GM21825 (cell line): ENCODE measurements around the gene OR6C68.
"Not testable (repeated sequence)": the region's sequence is repeated elsewhere in the genome, so short reads cannot be mapped to it uniquely, and the experiment has no call there.

Experiments used
- ATAC-seq: cut with Tn5 transposase; IDR thresholded peaks from one replicate; pipeline ENCODE4 v1.9.1; 2021; ENCODE audit warnings: mild to moderate bottlenecking, moderate library complexity; ENCODE audit not compliant: unreplicated experiment

Gene OR6C68

DNA sequence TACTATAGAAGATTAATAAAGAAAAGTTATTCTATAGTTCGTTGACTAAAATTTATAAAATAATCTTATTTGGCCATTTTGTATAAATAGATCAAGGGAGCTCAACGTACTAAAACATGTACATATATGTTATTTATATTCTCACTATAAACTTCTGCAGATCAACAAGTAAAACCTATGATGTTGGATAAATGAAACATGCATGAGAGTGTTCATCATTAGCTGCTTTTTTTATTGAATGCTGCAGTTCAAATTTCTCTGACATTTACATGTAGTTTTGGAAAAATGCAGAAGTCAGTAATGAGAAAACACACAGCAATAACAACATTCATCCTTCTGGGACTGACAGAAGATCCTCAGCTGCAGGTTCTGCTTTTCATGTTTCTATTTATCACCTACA, at the start of gene OR6C68:
OR6C68 (plus strand) TSS at position 301 of the 400 bp plus-strand sequence; CDS start at position 301, 0 bp downstream.
- no peak for ATAC-seq

DNA sequence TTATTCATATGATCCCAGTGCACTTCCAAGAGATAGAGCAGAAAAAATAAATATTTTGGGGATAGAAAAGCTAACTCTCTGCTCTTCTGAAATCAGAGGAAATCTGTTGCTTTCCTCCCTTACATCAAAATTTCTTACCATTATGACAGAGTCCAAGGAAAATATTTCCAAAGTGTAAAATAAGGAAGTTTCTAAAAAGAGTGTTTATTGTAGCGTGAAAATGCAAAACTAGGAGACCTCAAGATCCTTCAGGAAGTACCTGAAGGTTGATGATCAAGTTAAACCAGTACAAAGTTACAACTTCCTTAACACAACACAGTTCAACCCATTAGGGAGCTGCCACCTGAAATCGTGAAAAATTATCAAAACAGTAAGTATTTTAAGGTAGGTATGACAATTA, 48.4 kb upstream of the OR6C68 start, which contains the start of gene OR6C2:
OR6C2 (plus strand) TSS at position 301 of the 400 bp plus-strand sequence. CDS start 8,138 bp downstream, outside the sequence.
- no peak for ATAC-seq

- no peak for ATAC-seq
Observed at GRCh38 chr12:55445357-55445756, 46.8 kb upstream of the OR6C68 start.

DNA sequence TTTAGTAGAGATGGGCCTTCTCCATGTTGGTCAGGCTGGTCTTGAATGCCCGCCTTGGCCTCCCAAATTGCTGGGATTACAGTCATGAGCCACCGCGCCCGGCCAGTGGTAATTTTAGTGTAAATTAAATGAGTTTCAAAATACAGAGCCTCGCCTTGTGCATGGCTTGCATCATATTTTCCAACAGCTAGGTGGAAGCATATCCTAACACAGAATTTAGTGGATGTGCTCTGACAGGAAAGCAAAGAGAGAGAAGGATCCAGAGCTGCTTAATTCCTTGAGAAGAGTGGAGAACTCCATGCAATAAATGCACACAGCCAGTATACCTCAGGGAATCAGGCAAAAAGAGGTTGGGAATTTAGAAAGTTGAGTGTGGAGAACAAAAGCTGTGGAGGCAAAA, 45.9 kb upstream of the OR6C68 start:
- ATAC-seq = no peak

DNA sequence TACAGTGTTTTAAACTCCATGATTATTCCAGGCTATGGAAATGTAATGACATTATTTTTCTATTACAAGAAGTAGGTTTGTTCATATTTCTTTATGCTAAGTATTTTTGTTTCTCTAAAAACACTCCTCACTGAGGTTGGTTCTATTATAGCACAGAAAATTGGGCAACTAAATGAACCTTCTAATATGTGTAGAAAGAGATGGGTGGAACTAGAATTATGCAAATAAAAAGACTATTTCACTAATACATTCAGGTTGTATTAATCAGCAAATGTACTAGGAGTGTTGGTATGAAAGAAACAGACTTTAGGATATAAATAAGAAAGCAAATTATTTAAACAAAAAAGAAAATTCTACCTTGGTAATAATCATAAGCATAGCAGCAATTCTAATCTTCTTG, 43.4 kb upstream of the OR6C68 start:
- ATAC-seq = no peak

- not testable (repeated sequence) for ATAC-seq
Observed at GRCh38 chr12:55464926-55465325, 27.3 kb upstream of the OR6C68 start.

DNA sequence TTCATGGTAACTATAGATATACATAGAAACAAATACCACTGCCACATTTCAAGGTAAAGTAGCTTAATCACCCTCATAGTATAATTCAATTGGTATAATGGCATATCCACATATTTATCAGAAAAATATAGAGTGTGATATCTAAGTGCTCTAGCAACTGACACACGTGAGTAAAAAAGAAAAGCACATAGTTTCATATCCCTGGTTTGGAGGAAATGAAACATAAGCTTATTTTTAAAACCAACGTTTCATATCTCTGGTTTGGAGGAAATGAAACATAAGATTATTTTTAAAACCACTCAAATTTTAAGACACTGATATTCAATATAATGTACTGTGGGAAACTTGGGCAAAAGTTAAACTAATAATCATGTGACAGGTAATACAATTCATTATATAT, 24.3 kb upstream of the OR6C68 start:
- peak; percentile 67 for ATAC-seq

GRCh38 chr12:55469291-55469690, 22.9 kb upstream of the OR6C68 start:
- ATAC-seq = no peak

DNA sequence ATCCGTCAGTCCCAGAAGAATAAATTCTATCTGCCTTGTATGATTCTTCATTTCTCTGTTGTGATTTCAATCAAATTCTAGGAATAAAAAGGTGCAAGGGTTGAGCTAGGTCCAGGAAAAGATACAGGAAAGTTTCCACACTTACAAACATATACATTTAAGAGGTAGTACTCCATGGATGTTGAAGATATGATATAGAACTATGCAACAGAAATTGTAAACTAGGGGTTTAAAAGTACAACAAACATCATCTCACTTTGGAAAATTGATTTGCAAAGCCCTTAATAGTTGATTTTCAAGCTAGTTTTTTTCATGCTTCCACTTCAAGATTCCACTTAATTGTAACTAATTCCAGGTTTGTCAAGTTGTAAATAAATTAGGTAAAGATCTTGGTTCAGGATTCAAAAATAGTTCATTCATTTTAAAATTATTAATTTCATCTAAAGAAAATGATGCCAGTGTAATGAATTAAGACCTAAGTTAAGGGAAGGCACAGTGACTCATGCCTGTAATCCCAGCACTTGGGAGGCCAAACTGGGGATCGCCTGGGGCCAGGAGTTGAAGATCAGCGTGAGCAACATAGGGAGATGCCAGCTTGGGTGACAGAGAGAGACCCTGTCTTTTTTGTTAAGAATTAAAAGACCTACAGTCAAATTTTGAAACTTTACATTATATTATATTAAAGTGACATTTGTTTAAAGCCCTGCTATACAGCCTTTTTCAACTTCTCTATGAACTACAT, 21.9 kb upstream of the OR6C68 start, which contains the start of gene OR6C70:
OR6C70 (minus strand) TSS at position 51 of the 742 bp plus-strand sequence; CDS start at position 51, 0 bp downstream.
- no peak for ATAC-seq

GRCh38 chr12:55472264-55472663, 19.9 kb upstream of the OR6C68 start:
- ATAC-seq = no peak

DNA sequence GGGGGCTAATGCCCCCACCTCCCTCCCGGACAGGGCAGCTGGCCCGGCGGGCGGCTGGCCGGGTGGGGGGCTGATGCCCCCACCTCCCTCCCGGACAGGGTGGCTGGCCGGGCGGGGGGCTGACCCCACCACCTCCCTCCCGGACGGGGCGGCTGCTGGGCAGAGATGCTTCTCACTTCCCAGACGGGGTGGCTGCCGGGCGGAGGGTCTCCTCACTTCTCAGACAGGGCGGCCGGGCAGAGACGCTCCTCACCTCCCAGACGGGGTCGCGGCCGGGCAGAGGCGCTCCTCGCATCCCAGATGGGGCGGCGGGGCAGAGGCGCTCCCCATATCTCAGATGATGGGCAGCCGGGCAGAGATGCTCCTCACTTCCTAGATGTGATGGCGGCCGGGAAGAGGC, 13.0 kb upstream of the OR6C68 start:
- ATAC-seq = not testable (repeated sequence)

DNA sequence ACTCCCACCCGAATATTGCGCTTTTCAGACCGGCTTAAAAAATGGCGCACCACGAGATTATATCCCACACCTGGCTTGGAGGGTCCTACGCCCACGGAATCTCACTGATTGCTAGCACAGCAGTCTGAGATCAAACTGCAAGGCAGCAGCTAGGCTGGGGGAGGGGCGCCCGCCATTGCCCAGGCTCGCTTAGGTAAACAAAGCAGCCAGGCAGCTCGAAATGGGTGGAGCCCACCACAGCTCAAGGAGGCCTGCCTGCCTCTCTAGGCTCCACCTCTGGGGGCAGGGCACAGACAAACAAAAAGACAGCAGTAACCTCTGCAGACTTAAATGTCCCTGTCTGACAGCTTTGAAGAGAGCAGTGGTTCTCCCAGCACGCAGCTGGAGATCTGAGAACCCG, 7.9 kb upstream of the OR6C68 start:
- ATAC-seq = not testable (repeated sequence)

DNA sequence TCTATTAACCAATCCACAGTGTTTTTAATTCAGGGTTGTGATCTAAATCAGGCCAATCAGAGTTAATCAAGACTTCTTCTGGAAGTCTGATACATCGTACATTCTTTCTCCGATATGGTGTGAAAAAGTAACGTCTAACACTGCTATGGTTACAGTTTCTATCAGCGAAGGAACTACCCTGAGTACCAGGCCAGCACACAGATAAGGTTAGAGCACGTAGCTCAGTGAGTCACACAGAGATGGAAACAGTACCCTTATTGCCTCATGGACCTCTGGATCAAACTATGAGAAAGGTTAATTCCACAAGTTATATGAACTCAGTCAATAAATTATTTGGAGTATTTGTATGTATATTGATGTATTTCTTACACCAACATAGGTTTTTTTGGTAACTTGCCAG, 3.3 kb downstream of the OR6C68 start:
- no peak for ATAC-seq

- no peak for ATAC-seq
Observed at GRCh38 chr12:55499231-55499630, 7.1 kb downstream of the OR6C68 start.

DNA sequence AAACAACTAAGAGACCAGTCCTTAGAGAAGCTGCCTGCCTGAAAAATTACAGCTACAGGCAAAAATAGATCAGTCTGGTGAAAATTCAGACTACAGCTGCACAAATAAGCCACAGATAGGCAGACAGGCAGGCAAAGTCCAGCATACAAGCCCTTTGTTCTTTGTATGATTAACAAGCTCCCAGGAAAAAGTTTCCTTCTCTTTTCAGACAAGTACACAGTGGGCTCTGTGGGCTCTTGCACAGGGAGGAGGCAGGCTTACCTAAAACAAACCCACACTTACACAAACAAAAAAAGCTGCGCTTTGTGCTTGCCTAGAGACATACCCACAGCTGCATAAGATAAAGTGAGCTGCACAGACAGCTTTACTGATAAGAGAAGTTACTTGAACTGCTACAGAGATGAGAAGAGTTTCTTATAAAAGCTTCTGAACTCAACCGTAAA, 7.7 kb downstream of the OR6C68 start:
- ATAC-seq = no peak

DNA sequence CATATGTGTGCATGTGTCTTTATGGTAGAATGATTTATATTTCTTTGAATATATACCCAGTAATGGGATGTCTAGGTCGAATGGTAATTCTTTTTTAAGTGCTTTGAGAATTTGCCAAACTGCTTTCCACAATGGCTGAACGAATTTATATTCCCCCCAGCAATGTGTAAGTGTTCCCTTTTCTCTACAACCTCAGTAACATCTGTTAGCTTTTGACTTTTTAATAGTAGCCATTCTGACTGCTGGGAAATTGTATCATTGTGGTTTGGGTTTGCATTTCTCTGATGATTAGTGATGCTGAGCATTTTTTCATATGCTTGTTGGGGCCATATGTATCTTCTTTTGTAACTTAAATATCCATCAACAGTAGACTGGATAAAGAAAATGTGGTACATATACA, 9.4 kb downstream of the OR6C68 start:
- no peak for ATAC-seq

- ATAC-seq = no peak
Observed at GRCh38 chr12:55515696-55516095, 23.5 kb downstream of the OR6C68 start.

DNA sequence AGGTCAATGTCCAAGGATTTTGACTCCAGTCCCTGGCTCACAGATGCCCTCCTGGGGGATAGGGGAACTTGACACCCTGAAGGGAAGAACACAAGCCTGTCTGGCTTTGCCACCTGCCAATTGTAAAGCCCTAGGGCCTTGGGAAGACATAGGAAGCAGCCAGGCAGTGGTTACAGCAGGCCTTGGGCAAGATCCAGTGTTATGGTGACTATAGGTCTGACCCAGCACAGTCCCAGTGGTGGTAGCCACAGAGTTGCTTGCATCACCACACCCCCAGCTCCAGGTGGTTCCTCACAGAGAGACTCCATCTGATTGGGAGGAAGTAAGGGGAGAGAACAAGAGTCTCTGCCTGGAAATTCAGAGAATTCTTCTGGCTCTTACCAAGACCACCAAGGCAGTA, 24.2 kb downstream of the OR6C68 start:
- no peak for ATAC-seq
